Large intestine (tissue), 3 donors: ENCODE measurements around the gene SHROOM1. TPM values are rescaled to one million over a fixed set of nuclear protein-coding genes. Genes with fewer than 3 reads are reported as not detected.

Experiments used
- DNase-seq, 2 donors: peaks; one replicate each; pipeline versions ENCODE4 v3.0.0 to v3.0.0-alpha.2; 2013
- H3K27ac ChIP-seq: one replicate; pipeline ENCODE4 v1.5.1; 2013; ENCODE audit warnings: low read length
- H3K27me3 ChIP-seq: 2 replicates; pipeline ENCODE4 v1.6.1; 2013; ENCODE audit warnings: low read length; ENCODE audit not compliant: control insufficient read depth, insufficient read depth
- H3K36me3 ChIP-seq: 2 replicates; pipeline ENCODE4 v1.6.1; 2013; ENCODE audit warnings: low read length; ENCODE audit not compliant: control insufficient read depth, insufficient read depth
- H3K4me1 ChIP-seq: one replicate; pipeline ENCODE4 v1.6.1; 2013; ENCODE audit warnings: low read length; ENCODE audit not compliant: control insufficient read depth, insufficient read depth
- H3K4me3 ChIP-seq: one replicate; pipeline ENCODE4 v1.5.1; 2013; ENCODE audit warnings: low read length
- H3K9me3 ChIP-seq: one replicate; pipeline ENCODE4 v1.6.1; 2013; ENCODE audit warnings: mild to moderate bottlenecking, low read depth, low read length, moderate library complexity; ENCODE audit not compliant: control insufficient read depth
- WGBS: methylation state at CpG from one replicate; pipeline ENCODE4 v1.1.5; 2013; ENCODE audit warnings: low lambda C conversion rate; ENCODE audit not compliant: insufficient coverage; 5-methylcytosine and 5-hydroxymethylcytosine counted together
- polyA plus RNA-seq: library from polyadenylated mRNA; unstranded; fragments of 120-200 nt; gene quantifications from one replicate; pipeline ENCODE4 v1.2.1, GENCODE V29; 2013

The SHROOM1 gene
- polyA plus RNA-seq, 1 donor, result 15.9 TPM

DNA sequence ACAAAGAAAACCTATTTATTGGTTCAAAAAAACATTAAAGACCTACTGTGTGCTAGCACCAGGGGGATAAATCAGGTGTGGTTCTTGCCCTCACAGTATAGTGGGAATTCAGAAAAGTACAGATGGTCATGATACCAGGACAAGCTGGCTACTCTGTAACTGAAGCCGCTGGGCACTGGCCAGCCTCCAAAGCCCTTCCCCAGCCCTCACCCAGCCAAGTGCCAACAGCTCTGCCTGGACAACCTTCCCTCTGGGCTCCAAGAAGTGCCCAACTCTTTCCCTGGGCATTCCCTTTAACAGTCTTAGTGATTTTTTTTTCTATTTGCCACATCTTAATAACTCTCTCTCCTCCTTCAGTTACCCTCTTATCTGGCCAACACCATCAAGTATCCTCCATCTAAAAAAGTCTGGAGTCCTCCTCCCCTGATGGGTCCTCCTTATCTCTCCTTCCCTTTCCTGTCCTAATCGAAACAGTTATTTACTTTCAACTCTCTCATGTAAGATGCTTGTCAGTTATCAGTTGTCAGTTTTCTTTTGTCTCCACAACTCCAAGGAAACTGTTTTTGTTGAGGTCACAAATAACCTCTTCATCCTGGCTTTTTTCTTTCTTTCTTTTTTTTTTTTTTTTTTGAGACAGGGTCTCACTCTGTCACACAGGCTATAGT, 40.1 kb downstream of the SHROOM1 start:
- Histone ChIP-seq H3K27ac (no peak overlapping the region), H3K27me3 (no peaks in the 10 kb centered on the region), H3K36me3 (no peaks in the 10 kb centered on the region), H3K4me3 (no peak overlapping the region), H3K9me3 (no peaks in the 10 kb centered on the region), H3K4me1 (no peaks in the 10 kb centered on the region)
- WGBS, result 40% methylated on average over 1 of the region's 2 CpGs
- DNase-seq, result no peak

DNA sequence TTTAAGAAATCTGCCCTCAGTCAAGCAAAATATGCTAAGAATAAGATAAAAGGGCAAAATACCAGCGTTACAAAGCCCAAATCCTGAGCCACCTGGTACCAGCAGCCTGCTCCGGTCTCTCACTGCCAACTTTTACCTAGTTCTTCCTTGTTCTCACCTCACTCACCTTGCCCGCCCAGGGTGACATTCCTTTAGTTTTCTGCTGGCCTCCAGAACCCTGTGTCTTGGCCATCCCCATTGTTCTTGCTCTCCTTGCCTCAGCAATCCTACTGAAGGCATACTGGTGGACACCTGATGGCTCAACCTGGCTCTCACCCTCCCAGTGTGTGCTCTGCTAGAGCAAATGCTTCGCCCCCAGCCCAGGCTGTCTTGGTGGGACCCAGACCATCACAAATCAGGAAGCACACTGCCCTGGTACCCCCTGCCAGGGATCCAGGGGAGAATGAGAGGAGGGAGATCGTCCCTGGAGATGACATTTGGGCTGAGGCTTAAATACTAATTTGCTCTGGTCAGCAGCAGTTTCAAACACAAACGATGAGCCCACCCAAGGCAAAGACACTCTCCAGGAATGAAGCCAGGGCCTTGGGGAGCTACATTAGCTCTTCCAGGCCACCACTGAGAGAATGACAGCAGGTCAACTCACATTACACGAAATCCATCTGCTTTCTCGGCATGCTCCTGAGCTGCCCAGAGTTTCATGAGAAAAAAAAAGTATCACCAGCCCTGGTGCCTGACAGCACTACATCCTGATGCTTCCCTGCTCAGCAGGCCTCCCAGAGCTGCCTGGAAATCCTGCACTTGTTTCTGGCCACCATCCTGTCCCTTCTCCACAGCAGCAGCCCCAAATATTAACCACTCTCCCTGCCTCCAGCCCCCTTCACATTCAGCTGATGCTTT, 41.2 kb downstream of the SHROOM1 start:
- Histone ChIP-seq H3K36me3 (no peaks in the 10 kb centered on the region), H3K4me3 (no peak overlapping the region), H3K9me3 (no peaks in the 10 kb centered on the region), H3K27me3 (no peaks in the 10 kb centered on the region), H3K27ac (no peak overlapping the region), H3K4me1 (no peaks in the 10 kb centered on the region)
- DNase-seq, result no peak
- WGBS, result 94% methylated on average over 2 of the region's 8 CpGs

DNA sequence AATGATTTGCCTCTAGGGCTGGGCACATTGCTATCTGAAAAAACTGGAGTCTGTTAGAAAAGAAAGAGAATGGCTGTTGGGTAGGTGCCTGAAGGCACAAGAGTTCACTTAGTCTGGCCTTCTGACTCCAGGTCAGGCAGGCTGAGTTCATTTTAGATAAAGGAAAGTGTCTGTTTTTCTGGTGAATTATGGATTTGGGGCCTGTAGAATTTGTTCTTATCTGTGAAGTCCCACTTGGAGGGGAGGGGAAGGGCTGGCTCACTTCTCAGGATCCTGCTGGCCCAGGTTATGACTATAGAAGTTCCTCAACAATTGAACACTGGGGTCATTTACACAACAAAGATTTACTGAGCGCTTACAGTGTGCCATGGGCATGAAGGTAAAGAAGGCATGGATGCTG, 41.9 kb downstream of the SHROOM1 start:
- Histone ChIP-seq H3K27ac (no peak overlapping the region), H3K9me3 (no peaks in the 10 kb centered on the region), H3K4me3 (no peak overlapping the region), H3K36me3 (no peaks in the 10 kb centered on the region), H3K27me3 (no peaks in the 10 kb centered on the region), H3K4me1 (no peaks in the 10 kb centered on the region)
- WGBS, result no CpG with 5 or more reads among the region's 1 CpG
- DNase-seq, result no peak

- DNase-seq, result no peak
- no peaks in the 10 kb centered on the region for H3K27me3 ChIP-seq
- H3K36me3 ChIP-seq, result no peaks in the 10 kb centered on the region
- no peaks in the 10 kb centered on the region for H3K4me1 ChIP-seq
- H3K9me3 ChIP-seq, result no peaks in the 10 kb centered on the region
- no peak overlapping the region for H3K4me3 ChIP-seq
- no peak overlapping the region for H3K27ac ChIP-seq
- WGBS, result 100% methylated on average over 1 of the region's 1 CpG
Measured at GRCh38 chr5:132787076-132787475, 43.4 kb downstream of the SHROOM1 start.

- no CpG with 5 or more reads among the region's 4 CpGs for WGBS
- no peaks in the 10 kb centered on the region for H3K9me3 ChIP-seq
- no peaks in the 10 kb centered on the region for H3K4me1 ChIP-seq
- no peak overlapping the region for H3K4me3 ChIP-seq
- H3K27me3 ChIP-seq, result no peaks in the 10 kb centered on the region
- DNase-seq, result no peak
- H3K36me3 ChIP-seq, result no peaks in the 10 kb centered on the region
- H3K27ac ChIP-seq, result no peak overlapping the region
Measured at GRCh38 chr5:132785864-132786263, 44.6 kb downstream of the SHROOM1 start.

GRCh38 chr5:132785365-132785764, 45.1 kb downstream of the SHROOM1 start:
- H3K36me3 ChIP-seq, result no peaks in the 10 kb centered on the region
- H3K4me1 ChIP-seq, result no peaks in the 10 kb centered on the region
- no peak for DNase-seq
- H3K9me3 ChIP-seq, result no peaks in the 10 kb centered on the region
- no peak overlapping the region for H3K27ac ChIP-seq
- H3K27me3 ChIP-seq, result no peaks in the 10 kb centered on the region
- WGBS, result no CpG with 5 or more reads among the region's 5 CpGs
- H3K4me3 ChIP-seq, result no peak overlapping the region

GRCh38 chr5:132782101-132782500, 48.3 kb downstream of the SHROOM1 start:
- H3K27ac ChIP-seq, result no peak overlapping the region
- DNase-seq, result no peak
- WGBS, result no CpG with 5 or more reads among the region's 4 CpGs
- H3K4me3 ChIP-seq, result no peak overlapping the region
- no peaks in the 10 kb centered on the region for H3K9me3 ChIP-seq
- no peaks in the 10 kb centered on the region for H3K4me1 ChIP-seq
- H3K36me3 ChIP-seq, result no peaks in the 10 kb centered on the region
- no peaks in the 10 kb centered on the region for H3K27me3 ChIP-seq

- Histone ChIP-seq H3K4me1 (no peaks in the 10 kb centered on the region), H3K36me3 (no peaks in the 10 kb centered on the region), H3K9me3 (no peaks in the 10 kb centered on the region), H3K27ac (no peak overlapping the region), H3K4me3 (no peak overlapping the region), H3K27me3 (no peaks in the 10 kb centered on the region)
- no peak for DNase-seq
- 100% methylated on average over 2 of the region's 4 CpGs for WGBS
Measured at GRCh38 chr5:132781029-132781428, 49.4 kb downstream of the SHROOM1 start.

DNA sequence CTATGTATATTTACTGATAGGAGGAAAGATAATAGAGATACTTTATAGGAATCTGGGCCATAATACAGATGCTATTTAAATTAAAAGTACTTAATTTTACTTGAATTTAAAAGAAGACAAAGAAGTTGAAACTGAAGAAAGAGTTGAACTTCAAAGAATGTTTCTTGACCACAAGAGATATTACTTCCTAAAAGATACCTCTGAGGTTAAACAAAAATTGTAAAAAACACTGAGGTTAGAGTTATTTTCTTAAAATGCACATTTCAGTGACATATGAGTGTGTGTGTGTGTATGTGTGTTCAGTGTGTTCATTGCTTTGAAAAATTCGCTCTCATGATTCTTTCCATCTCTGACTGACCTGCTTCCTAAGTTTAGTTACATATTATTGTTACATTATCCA, 49.9 kb downstream of the SHROOM1 start:
- Histone ChIP-seq H3K36me3 (no peaks in the 10 kb centered on the region), H3K9me3 (no peaks in the 10 kb centered on the region), H3K27me3 (no peaks in the 10 kb centered on the region), H3K4me1 (peaks cover 1% of the 10 kb centered on the region), H3K27ac (no peak overlapping the region), H3K4me3 (no peak overlapping the region)
- WGBS, result 100% methylated on average over 1 of the region's 1 CpG
- DNase-seq, result no peak

DNA sequence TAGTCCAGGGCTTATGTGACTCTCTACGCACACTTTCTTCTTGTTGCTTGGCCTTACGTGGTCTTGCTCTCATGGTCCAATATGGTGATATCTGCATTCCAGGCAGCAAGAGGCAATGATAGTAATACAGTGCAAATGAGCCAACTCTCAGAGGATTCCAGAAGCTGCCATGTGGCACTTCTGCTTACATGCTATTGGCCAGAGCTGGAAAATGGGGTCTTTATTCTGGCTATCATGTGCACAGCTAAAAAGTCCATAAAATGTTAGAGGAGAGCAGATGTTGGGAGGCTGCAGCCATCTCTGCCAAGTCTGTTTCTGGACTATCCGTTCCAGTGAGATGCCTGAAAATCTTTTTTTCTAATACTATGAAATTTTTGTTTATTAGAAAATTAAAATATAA, 50.5 kb downstream of the SHROOM1 start:
- Histone ChIP-seq H3K4me1 (peaks cover 7% of the 10 kb centered on the region), H3K36me3 (no peaks in the 10 kb centered on the region), H3K27ac (no peak overlapping the region), H3K4me3 (no peak overlapping the region), H3K9me3 (no peaks in the 10 kb centered on the region), H3K27me3 (no peaks in the 10 kb centered on the region)
- WGBS, result no CpG with 5 or more reads among the region's 3 CpGs
- no peak for DNase-seq
